OCI-LY7 (cell line): Measurements from ENCODE around the gene POGK. TPM values are rescaled to one million over a fixed set of nuclear protein-coding genes. Genes with fewer than 3 reads are reported as not detected.

Source experiments
- total RNA-seq, 2 experiments: library from RNA; depleted of rRNA in 1 of 2; stranded (reverse); fragments of >200 nt in 1 of 2; shearing (Covaris generic) in 1 of 2; gene quantifications; 2 replicates each; pipeline ENCODE4 v1.2.3, GENCODE V29; 2014 to 2022

POGK gene
- total RNA-seq, 2 experiments from 2014 or later: 27.2 to 41.9 TPM

Other genes with a start within 250 kb of the POGK start
- gene TADA1, start 36.8 kb downstream of the POGK start, total RNA-seq (2014; rRNA removed; shearing (Covaris generic)): 14.9 and 16.9 TPM in 2 replicates
- gene TADA1, start 36.8 kb downstream of the POGK start, total RNA-seq (2022): 16.4 and 20.3 TPM in 2 replicates
- gene ILDR2, start 136.1 kb downstream of the POGK start, total RNA-seq (2014; rRNA removed; shearing (Covaris generic)): 5.3 and 6.0 TPM in 2 replicates
- 2.5 and 3.2 TPM in 2 replicates for gene ILDR2, start 136.1 kb downstream of the POGK start, total RNA-seq (2022)
- not detected in 2 replicates for gene MAEL, start 149.8 kb downstream of the POGK start, total RNA-seq (2014; rRNA removed; shearing (Covaris generic))
- gene MAEL, start 149.8 kb downstream of the POGK start, total RNA-seq (2022): not detected in 2 replicates